IPS DF 19.7 (cell line): Measurements from ENCODE around the gene CNTNAP5.

ENCODE experiments used
- DNase-seq: peaks from one replicate; pipeline ENCODE4 v3.0.0-alpha.2; 2013; ENCODE audit warnings: low read depth, low spot score

The CNTNAP5 gene

DNA sequence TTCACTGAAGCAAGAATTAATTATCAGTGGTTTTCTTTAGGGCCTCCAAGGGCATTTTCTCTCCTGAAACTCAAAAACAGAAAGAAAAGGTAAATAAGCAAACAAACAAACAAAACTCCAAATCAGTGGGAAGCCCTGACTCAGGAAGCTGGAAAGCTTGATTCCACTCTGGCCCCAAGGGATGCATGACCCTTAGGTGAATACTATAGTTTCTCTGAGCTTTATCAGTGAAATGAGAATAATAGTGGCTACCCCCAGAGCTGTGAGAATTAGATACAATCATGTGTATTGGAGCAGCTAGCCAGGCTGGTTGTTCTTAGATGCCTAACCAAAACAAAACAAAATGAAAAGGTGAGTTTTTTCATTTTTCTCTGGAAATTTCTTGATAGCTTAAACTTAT, 585.1 kb downstream of the CNTNAP5 start:
- DNase-seq = no peak

GRCh38 chr2:124610866-124611265, 585.8 kb downstream of the CNTNAP5 start:
- no peak for DNase-seq

DNA sequence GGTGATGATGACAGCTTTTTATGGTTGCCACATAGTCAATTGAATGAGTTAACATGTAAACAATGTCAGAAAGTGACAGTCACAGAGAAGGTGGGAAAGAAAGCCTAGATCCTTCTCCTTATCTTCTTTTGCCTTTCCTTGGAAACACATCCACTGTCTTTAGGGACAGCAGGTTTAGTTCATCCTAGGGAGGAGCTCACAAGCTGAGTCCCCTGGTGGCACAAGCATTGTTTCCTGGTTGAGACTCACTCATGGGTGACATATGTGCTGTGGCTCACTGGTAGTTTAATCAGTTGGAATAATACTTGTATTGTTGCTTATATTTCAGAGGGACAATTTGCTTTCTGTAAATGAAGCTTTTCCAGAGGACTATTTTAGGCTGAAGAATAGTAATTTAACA, 598.5 kb downstream of the CNTNAP5 start:
- no peak for DNase-seq

GRCh38 chr2:124625561-124625960, 600.5 kb downstream of the CNTNAP5 start:
- no peak for DNase-seq

DNA sequence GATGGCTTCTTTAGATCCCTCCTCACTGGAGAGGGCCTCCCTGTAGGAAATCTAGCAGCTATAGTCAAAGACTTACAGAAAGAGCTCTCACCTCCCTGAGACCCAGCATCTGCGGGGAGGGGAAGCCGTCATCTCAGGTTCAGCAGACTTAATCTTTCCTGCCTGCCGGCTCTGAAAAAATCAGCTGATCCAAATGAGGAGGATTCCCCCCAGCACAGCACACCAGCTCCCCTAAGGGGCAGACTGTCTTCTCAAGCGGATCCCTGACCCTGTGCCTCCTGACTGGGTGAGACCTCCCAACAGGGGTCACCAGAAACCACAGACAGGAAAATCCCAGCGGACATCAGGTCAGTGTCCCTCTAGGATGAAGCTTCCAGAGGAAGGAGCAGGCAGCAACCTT, 601.9 kb downstream of the CNTNAP5 start:
- DNase-seq = no peak

DNA sequence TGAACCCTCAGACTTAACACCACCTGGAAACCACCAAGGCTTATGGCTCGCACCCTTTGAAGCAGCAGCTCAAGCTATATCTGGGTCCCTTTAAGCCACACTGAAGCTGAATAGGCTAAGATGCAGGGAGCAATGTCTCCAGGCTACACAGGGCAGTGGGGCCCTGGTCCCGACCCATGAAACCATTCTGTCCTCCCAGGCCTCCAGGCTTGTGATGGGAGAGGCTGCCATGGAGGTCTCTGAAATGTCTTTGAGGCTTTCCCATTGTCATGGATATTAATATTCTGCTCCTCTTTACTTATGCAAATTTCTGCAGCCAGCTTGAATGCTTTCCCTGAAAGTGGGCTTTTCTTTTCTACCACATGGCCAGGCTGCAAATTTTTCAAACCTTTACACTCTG, 608.7 kb downstream of the CNTNAP5 start:
- DNase-seq = no peak

GRCh38 chr2:124639524-124639923, 614.4 kb downstream of the CNTNAP5 start:
- no peak for DNase-seq

DNA sequence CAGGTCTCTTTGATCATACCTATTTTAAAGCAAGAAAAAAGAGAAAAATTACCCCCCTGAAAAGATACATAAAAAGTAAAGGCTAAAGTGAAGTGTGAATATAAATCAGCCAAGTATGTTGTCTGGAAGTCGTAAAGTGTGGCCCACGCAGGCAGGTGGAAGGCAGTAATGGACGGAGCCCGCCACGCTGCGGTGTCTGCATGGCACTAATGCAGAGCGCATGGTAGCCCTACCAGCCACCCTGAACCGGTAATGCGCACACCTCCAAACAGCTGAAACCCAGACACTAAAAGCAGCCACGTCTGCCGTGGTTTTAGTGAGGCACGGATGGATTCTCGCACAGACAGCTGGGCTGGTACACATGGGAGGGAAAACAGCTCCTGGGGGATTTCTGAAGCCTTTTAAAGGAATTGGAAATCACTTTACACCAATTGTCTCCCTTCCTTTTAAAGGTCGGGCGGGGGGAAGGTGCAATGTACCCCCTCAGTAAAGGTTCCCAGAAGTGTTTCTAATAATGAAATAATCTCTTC, 615.2 kb downstream of the CNTNAP5 start:
- no peak for DNase-seq

- no peak for DNase-seq
Observed at GRCh38 chr2:124646166-124646815, 621.2 kb downstream of the CNTNAP5 start.

GRCh38 chr2:124647245-124647644, 622.2 kb downstream of the CNTNAP5 start:
- no peak for DNase-seq

- DNase-seq = no peak
Observed at GRCh38 chr2:124647663-124648062, 622.6 kb downstream of the CNTNAP5 start.

DNA sequence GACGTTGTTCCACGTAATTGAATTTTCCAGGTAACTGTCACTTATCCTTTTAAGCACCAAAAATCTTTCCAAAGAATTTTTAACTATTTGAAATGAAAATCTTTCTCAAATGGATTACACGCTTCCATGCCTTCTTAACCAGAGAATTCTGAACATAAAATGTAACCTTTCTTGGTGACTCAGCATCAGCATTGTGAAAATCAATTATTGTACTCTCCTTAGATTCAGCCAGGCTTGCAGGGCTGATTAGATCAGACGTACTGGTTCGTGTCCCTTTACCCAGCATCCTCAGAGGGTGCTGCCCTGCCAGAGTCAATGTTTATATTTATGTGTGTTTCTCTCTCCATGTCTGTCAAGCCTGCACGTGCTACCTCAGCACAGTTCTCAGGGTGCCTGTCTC, 623.9 kb downstream of the CNTNAP5 start:
- no peak for DNase-seq

- no peak for DNase-seq
Observed at GRCh38 chr2:124652099-124652498, 627.0 kb downstream of the CNTNAP5 start.

DNA sequence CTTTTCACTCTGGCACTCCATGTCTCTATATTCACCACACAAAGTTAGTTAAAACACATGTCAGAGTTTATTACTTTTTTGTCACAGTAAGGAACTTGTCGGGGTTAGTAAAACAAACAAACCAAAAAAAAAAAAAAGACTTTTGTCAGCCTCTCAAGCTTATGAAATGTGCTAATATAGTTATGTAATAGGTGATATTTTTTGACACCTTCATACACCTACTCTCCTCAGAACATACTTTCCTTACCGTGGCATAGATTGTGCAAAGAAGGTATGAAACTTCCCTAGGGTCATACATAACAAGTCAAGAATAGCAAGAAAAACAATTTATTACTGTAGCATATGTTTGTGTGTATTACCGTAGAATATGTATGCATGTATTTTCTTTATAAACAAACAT, 633.3 kb downstream of the CNTNAP5 start:
- no peak for DNase-seq

DNA sequence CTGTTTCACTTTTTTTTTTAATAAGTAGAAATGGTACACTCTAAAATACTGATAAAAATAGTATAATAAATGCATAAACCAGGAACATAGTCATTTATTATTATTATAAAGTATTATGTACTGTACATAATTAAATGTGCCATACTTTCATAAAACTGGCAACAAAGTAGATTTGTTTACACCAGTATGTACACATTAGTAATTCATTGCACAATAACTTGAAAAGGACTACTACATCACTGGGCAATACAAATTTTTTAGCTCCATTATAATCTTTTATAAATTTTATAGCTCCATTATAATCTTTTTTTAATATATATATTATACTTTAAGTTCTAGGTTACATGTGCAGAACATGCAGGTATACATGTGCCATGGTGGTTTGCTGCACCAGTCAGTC, 636.5 kb downstream of the CNTNAP5 start:
- DNase-seq = no peak

GRCh38 chr2:124662946-124663644, 638.0 kb downstream of the CNTNAP5 start:
- DNase-seq = no peak

GRCh38 chr2:124663645-124663997, 638.5 kb downstream of the CNTNAP5 start:
- DNase-seq = peak; percentile 12

GRCh38 chr2:124664363-124664762, 639.3 kb downstream of the CNTNAP5 start:
- DNase-seq = no peak

DNA sequence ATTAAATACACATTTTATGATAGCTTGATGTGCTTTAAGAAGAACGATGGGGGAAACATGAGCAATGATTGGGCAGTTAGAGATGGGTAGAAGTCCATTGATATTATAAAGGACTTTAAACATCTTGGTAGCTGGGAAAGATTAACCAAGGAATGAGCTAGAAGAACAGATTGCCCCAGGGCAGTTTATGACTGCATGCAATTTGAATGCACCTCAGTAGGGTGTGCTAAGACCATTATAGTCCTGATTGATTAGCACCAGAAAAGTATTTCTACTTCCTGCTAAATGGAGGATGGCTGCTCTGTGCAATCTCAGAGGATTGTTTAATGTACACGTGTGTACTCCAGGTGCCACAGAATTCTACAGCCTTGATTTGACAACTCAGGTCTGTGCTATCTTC, 641.9 kb downstream of the CNTNAP5 start:
- no peak for DNase-seq

DNA sequence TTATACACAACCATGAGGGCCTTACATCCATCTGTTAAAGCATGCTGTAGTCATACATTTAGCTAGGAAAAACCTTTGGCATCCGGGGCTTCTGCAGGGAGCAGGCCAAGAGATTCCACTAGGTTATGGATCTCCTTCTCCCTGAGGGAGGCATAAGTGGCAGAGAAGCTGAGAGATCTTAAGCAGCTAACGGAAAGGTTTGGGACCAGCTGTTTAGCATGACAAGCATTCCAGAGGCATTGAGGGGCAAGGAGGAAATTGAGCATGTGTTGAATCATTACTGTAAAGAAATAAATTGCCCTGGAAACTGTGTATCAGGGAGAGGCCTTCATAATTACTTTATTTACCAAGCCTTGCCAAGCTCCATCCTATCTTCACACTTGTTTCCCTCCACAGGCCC, 643.1 kb downstream of the CNTNAP5 start:
- DNase-seq = no peak

- DNase-seq = no peak
Observed at GRCh38 chr2:124670187-124670586, 645.1 kb downstream of the CNTNAP5 start.

- no peak for DNase-seq
Observed at GRCh38 chr2:124678043-124678442, 653.0 kb downstream of the CNTNAP5 start.
